H1 (cell line): ENCODE measurements around the gene PIGS. TPM values are rescaled to one million over a fixed set of nuclear protein-coding genes. Genes with fewer than 3 reads are reported as not detected.

ENCODE experiments used
- BCL11A ChIP-seq, 2 experiments: IDR thresholded peaks; one replicate each; pipeline ENCODE4 v1.6.1; 2011; ENCODE audit warnings: low read depth in 2 of 2, low read length in 2 of 2, mild to moderate bottlenecking in 2 of 2
- BRCA1 ChIP-seq: IDR thresholded peaks from 2 replicates; pipeline ENCODE4 v1.6.1; 2012; ENCODE audit warnings: low read depth, low read length, improper control_type of control experiment
- CBX5 ChIP-seq: fragments of 300-800, 300-1000 bp; sonication (generic); IDR thresholded peaks from 2 replicates; pipeline ENCODE4 v1.7.1; 2016; ENCODE audit warnings: antibody characterized with exemption, low read length, low read depth
- CHD1 ChIP-seq: IDR thresholded peaks from 2 replicates; pipeline ENCODE4 v1.6.1; 2012; ENCODE audit warnings: low read depth, low read length, improper control_type of control experiment
- EGR1 ChIP-seq: IDR thresholded peaks from 2 replicates; pipeline ENCODE4 v1.6.1; 2011; ENCODE audit warnings: low read depth, low read length, borderline replicate concordance
- MAFK ChIP-seq: IDR thresholded peaks from 2 replicates; pipeline ENCODE4 v1.6.1; 2012; ENCODE audit warnings: low read depth, mild to moderate bottlenecking, improper control_type of control experiment, low read length
- TCF12 ChIP-seq: IDR thresholded peaks from 2 replicates; pipeline ENCODE4 v1.6.1; 2011; ENCODE audit warnings: low read depth, mild to moderate bottlenecking, low read length
- polyA plus RNA-seq, 7 experiments: library from polyadenylated mRNA; depleted of rRNA in 3 of 7; stranded (reverse) in 5 of 7; unstranded in 2 of 7; fragments of >200 nt in 5 of 7; fragments of 200-250 nt in 2 of 7; gene quantifications; 1 replicate in 5 of 7; 2 replicates in 1 of 7; 4 replicates in 1 of 7; pipeline versions ENCODE4 v1.2.1 to v1.2.3, GENCODE V29; 2011 to 2013; ENCODE audit warnings: missing spikeins in 2 of 7, mixed read lengths in 2 of 7
- total RNA-seq: library from RNA; stranded (reverse); fragmentation: NEBNext Ultra II Directional; extraction: Animal tissue kit (Norgen Biotek cat#: 25700); gene quantifications from 2 replicates; pipeline ENCODE4 v1.2.1, GENCODE V29; 2021
- TF ChIP-seq, protein P1 (sequence below): fragments of 300-600 bp; sonication (generic); IDR thresholded peaks from 2 replicates; pipeline ENCODE4 v1.7.1; 2012; ENCODE audit warnings: low read length, moderate library complexity, mild to moderate bottlenecking, inconsistent platforms; ENCODE audit not compliant: insufficient replicate concordance
- TF ChIP-seq, protein P2 (sequence below): IDR thresholded peaks from 2 replicates; pipeline ENCODE4 v1.6.1; 2012; ENCODE audit warnings: low read length, inconsistent platforms

PIGS gene
- total and polyA plus RNA-seq, 2 of the 8 experiments (the other 6 are each of a cell fraction or from before 2014, with no cell fraction given): 44.3 to 50.6 TPM

DNA sequence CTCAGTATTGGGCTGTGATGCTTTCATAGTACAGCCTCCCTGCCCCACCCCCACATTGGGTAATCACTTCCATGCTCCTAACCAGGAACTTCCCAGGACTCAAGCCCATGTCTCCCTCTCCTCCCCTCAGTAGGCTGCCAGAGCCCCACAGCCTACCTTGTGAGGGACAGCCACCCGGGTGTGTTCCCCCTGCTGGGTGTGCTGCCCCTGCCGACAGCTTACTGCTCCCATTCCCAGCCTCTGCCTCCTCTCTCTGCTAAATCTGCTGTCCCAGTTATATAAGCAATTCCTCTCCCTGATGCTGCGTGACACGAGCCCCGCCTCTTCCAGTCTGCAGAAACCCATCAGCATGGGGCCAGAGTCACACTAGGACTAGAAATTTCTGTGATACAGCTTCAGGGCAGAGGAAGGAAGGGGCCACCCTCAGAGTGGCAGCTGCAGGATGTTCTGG is 42.6 kb upstream of the PIGS start, which contains the start of gene RSKR (continued):
- TF ChIP-seq, protein P1, sequence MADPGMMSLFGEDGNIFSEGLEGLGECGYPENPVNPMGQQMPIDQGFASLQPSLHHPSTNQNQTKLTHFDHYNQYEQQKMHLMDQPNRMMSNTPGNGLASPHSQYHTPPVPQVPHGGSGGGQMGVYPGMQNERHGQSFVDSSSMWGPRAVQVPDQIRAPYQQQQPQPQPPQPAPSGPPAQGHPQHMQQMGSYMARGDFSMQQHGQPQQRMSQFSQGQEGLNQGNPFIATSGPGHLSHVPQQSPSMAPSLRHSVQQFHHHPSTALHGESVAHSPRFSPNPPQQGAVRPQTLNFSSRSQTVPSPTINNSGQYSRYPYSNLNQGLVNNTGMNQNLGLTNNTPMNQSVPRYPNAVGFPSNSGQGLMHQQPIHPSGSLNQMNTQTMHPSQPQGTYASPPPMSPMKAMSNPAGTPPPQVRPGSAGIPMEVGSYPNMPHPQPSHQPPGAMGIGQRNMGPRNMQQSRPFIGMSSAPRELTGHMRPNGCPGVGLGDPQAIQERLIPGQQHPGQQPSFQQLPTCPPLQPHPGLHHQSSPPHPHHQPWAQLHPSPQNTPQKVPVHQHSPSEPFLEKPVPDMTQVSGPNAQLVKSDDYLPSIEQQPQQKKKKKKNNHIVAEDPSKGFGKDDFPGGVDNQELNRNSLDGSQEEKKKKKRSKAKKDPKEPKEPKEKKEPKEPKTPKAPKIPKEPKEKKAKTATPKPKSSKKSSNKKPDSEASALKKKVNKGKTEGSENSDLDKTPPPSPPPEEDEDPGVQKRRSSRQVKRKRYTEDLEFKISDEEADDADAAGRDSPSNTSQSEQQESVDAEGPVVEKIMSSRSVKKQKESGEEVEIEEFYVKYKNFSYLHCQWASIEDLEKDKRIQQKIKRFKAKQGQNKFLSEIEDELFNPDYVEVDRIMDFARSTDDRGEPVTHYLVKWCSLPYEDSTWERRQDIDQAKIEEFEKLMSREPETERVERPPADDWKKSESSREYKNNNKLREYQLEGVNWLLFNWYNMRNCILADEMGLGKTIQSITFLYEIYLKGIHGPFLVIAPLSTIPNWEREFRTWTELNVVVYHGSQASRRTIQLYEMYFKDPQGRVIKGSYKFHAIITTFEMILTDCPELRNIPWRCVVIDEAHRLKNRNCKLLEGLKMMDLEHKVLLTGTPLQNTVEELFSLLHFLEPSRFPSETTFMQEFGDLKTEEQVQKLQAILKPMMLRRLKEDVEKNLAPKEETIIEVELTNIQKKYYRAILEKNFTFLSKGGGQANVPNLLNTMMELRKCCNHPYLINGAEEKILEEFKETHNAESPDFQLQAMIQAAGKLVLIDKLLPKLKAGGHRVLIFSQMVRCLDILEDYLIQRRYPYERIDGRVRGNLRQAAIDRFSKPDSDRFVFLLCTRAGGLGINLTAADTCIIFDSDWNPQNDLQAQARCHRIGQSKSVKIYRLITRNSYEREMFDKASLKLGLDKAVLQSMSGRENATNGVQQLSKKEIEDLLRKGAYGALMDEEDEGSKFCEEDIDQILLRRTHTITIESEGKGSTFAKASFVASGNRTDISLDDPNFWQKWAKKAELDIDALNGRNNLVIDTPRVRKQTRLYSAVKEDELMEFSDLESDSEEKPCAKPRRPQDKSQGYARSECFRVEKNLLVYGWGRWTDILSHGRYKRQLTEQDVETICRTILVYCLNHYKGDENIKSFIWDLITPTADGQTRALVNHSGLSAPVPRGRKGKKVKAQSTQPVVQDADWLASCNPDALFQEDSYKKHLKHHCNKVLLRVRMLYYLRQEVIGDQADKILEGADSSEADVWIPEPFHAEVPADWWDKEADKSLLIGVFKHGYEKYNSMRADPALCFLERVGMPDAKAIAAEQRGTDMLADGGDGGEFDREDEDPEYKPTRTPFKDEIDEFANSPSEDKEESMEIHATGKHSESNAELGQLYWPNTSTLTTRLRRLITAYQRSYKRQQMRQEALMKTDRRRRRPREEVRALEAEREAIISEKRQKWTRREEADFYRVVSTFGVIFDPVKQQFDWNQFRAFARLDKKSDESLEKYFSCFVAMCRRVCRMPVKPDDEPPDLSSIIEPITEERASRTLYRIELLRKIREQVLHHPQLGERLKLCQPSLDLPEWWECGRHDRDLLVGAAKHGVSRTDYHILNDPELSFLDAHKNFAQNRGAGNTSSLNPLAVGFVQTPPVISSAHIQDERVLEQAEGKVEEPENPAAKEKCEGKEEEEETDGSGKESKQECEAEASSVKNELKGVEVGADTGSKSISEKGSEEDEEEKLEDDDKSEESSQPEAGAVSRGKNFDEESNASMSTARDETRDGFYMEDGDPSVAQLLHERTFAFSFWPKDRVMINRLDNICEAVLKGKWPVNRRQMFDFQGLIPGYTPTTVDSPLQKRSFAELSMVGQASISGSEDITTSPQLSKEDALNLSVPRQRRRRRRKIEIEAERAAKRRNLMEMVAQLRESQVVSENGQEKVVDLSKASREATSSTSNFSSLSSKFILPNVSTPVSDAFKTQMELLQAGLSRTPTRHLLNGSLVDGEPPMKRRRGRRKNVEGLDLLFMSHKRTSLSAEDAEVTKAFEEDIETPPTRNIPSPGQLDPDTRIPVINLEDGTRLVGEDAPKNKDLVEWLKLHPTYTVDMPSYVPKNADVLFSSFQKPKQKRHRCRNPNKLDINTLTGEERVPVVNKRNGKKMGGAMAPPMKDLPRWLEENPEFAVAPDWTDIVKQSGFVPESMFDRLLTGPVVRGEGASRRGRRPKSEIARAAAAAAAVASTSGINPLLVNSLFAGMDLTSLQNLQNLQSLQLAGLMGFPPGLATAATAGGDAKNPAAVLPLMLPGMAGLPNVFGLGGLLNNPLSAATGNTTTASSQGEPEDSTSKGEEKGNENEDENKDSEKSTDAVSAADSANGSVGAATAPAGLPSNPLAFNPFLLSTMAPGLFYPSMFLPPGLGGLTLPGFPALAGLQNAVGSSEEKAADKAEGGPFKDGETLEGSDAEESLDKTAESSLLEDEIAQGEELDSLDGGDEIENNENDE: no peak
- TF ChIP-seq EGR1 (no peak), TCF12 (no peak), CBX5 (no peak), BCL11A (IDR thresholded peaks at IDR 0.05; ENCODE audit: low read depth in 2 of 2, low read length in 2 of 2) (no peak), BRCA1 (no peak), MAFK (no peak), CHD1 (no peak)
- TF ChIP-seq, protein P2, sequence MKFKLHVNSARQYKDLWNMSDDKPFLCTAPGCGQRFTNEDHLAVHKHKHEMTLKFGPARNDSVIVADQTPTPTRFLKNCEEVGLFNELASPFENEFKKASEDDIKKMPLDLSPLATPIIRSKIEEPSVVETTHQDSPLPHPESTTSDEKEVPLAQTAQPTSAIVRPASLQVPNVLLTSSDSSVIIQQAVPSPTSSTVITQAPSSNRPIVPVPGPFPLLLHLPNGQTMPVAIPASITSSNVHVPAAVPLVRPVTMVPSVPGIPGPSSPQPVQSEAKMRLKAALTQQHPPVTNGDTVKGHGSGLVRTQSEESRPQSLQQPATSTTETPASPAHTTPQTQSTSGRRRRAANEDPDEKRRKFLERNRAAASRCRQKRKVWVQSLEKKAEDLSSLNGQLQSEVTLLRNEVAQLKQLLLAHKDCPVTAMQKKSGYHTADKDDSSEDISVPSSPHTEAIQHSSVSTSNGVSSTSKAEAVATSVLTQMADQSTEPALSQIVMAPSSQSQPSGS: no peak
